Body of pancreas (tissue), 4 donors: ENCODE measurements around the gene MRTFB. TPM values are rescaled to one million over a fixed set of nuclear protein-coding genes. Genes with fewer than 3 reads are reported as not detected.
A peak's percentile ranks its signal among the peaks of the same experiment; 100 is the strongest.

Experiments
- ATAC-seq: fragments of 150-250 bp; one replicate; pipeline ENCODE4 v1.9.1; 2016
- DNase-seq, 4 donors: peaks; one replicate each; pipeline ENCODE4 v3.0.0-alpha.2; 2019
- H3K27ac ChIP-seq, 4 donors: fragments of 200-600 bp; sonication (generic); 1 replicate in 3 of 4; 2 replicates in 1 of 4; pipeline versions ENCODE4 v1.5.1 to v1.6.1; 2016 to 2019; ENCODE audit warnings: mild to moderate bottlenecking in 1 of 4, mixed read lengths in 1 of 4, moderate library complexity in 1 of 4
- H3K27me3 ChIP-seq, 2 donors: fragments of 200-600 bp; sonication (generic); one replicate each; pipeline ENCODE4 v1.6.0; 2016; ENCODE audit warnings: mild to moderate bottlenecking in 1 of 2
- H3K36me3 ChIP-seq, 2 donors: fragments of 200-600 bp; sonication (generic); replicated peaks in 1 of 2; 2 replicates each; pipeline ENCODE4 v1.5.1; 2016; ENCODE audit warnings: low read depth in 2 of 2; ENCODE audit not compliant: insufficient read depth in 1 of 2
- H3K4me1 ChIP-seq: fragments of 200-600 bp; sonication (generic); one replicate; pipeline ENCODE4 v1.6.0; 2016
- H3K4me3 ChIP-seq, 2 donors: fragments of 200-600 bp; sonication (generic); 1 replicate in 1 of 2; 2 replicates in 1 of 2; pipeline ENCODE4 v1.5.1; 2016 to 2019
- H3K9me3 ChIP-seq, 3 donors: fragments of 200-600 bp; sonication (generic); 1 replicate in 2 of 3; 2 replicates in 1 of 3; pipeline ENCODE4 v1.5.1; 2016
- POLR2A ChIP-seq, 3 donors: fragments of 450-650 bp; IDR thresholded peaks; one replicate each; pipeline ENCODE4 v1.6.1; 2016; ENCODE audit warnings: antibody characterized with exemption in 3 of 3, mild to moderate bottlenecking in 2 of 3
- WGBS, 2 donors: methylation state at CpG; one replicate each; pipeline ENCODE4 v1.1.5; 2017; 5-methylcytosine and 5-hydroxymethylcytosine counted together
- intact Hi-C: fragments of 100-400 bp; cut with DNase I; formaldehyde crosslinking; loops from one replicate; pipeline ENCODE4 v1.15.1; 2023
- total RNA-seq, 2 donors: library from RNA; depleted of rRNA; stranded (reverse); fragments of >200 nt; gene quantifications; one replicate each; pipeline ENCODE4 v1.1.0, GENCODE V29; 2016
- TF ChIP-seq, protein P1 (sequence below), 7 experiments: fragments of 450-650 bp in 4 of 7; fragments of 200-600 bp in 3 of 7; sonication (generic) in 3 of 7; IDR thresholded peaks; one replicate each; pipeline ENCODE4 v1.5.1; 2016 to 2019; ENCODE audit warnings: antibody characterized with exemption in 7 of 7

MRTFB gene
- total RNA-seq, 2 donors from 2014 or later = 39.2 to 46.8 TPM

DNA sequence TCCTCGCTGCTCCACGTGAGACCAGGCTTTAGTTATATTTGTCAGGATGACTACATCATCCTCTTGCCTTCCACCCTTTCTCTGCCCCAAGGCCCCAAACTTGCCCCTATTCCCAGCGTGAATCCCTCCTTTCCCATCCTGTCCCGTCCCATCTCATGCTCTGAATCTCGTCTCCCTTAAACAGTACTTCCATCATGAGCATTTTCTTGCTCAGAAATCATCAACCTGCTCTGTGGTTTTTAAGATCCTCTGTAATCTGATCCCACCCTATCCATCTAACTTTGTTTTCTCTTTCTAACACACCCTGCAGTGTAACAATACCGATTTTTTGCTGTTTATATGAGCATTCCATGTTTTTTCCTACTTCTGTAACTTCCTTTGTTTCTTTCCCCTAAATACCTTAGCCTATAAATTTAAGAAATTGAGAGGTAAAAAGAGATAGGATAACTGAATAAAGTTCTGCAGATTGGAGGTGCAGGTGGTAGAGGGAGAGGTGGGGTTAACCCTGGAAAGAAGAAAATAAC is 39.7 kb downstream of the MRTFB start:
- Histone ChIP-seq H3K36me3 (no peaks in the 10 kb centered on the region), H3K27ac (peak overlapping the region in 2 of 4 donors; percentile 38 to 49), H3K4me3 (no peak overlapping the region), H3K27me3 (no peaks in the 10 kb centered on the region), H3K9me3 (no peaks in the 10 kb centered on the region), H3K4me1 (peaks cover 40% of the 10 kb centered on the region)
- no peak for TF ChIP-seq POLR2A (IDR thresholded peaks at IDR 0.05)
- TF ChIP-seq, protein P1, sequence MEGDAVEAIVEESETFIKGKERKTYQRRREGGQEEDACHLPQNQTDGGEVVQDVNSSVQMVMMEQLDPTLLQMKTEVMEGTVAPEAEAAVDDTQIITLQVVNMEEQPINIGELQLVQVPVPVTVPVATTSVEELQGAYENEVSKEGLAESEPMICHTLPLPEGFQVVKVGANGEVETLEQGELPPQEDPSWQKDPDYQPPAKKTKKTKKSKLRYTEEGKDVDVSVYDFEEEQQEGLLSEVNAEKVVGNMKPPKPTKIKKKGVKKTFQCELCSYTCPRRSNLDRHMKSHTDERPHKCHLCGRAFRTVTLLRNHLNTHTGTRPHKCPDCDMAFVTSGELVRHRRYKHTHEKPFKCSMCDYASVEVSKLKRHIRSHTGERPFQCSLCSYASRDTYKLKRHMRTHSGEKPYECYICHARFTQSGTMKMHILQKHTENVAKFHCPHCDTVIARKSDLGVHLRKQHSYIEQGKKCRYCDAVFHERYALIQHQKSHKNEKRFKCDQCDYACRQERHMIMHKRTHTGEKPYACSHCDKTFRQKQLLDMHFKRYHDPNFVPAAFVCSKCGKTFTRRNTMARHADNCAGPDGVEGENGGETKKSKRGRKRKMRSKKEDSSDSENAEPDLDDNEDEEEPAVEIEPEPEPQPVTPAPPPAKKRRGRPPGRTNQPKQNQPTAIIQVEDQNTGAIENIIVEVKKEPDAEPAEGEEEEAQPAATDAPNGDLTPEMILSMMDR (IDR thresholded peaks at IDR 0.05) = no peak
- 76 to 78% methylated on average over 6 of the region's 6 CpGs for WGBS, 2 donors
- no peak for ATAC-seq
- no peak for DNase-seq
- intact Hi-C loops = no loop called here

DNA sequence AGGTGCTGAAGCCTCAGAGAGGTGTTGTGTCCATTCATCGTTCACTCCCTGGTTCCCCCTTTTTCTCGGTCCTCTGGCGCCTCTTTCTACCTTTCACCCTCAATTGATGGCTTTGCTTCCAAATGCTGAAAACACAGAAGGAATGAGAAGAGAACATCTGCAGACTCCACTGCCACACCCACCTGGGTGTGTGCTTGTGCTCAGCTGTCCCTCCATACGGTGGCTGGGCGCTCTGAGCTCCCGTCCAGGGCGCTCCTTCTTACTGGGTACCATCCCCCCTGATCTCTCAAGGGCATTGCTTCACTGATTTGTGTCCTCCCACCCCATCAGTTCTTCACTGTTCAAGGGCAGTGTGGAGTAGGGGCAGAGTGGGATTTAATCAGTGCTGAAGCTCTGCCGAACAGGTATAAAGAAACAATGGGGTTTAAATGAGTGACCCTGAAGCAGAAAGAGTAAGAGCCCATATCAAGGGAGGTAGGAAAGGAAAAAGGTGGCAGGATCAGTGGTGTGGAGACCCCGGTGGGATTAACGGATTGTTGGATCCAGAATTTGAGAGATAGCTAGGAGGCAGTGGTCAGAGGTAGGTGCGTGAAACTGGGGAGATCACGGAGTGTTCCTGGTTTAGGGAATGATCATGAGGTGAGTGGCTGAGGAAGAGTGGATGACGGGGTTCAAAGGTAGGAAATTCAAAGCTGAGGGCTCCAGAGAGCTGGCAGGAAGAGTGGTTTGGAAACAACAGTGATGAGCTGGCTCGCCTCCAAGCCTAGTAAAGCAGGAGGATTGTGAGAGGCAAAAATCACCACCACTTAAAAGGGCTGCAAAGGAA is 40.8 kb downstream of the MRTFB start:
- DNase-seq (peak; percentile 31 to 69 (median 52)), ATAC-seq (no peak)
- no peaks in the 10 kb centered on the region for H3K36me3 ChIP-seq
- H3K9me3 ChIP-seq = no peaks in the 10 kb centered on the region
- TF ChIP-seq POLR2A (IDR thresholded peaks at IDR 0.05) = no peak
- TF ChIP-seq, protein P1 (IDR thresholded peaks at IDR 0.05) = no peak
- intact Hi-C loops = no loop called here
- WGBS, 2 donors = 68 to 80% methylated on average over 14 of the region's 14 CpGs
- H3K27me3 ChIP-seq = no peaks in the 10 kb centered on the region
- H3K27ac ChIP-seq = peak overlapping the region in 2 of 4 donors; percentile 0 to 4
- H3K4me1 ChIP-seq = peaks cover 36% of the 10 kb centered on the region
- no peak overlapping the region for H3K4me3 ChIP-seq

DNA sequence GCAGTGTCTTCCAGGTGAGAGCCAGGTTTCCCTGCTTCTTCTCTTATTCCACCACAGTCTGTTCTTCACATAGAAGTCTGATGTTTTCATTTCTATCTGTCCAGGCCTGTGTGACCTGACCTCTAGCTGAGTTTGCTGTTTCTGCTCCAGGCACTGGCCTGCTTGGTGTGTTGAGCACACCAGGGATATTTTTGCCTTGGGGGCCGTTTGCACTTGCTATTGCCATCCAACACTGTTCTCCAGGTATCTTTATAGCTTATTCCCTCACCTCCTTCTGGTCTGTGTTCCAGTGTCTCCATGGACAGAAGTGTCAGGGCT is 41.4 kb downstream of the MRTFB start:
- intact Hi-C loops = no loop called here
- peak overlapping the region in 2 of 4 donors; percentile 0 to 7 for H3K27ac ChIP-seq
- TF ChIP-seq, protein P1 (IDR thresholded peaks at IDR 0.05) = no peak
- TF ChIP-seq POLR2A (IDR thresholded peaks at IDR 0.05) = no peak
- peaks cover 36% of the 10 kb centered on the region for H3K4me1 ChIP-seq
- WGBS, 2 donors = 13 to 29% methylated on average over 1 of the region's 1 CpG
- no peak overlapping the region for H3K4me3 ChIP-seq
- ATAC-seq (no peak), DNase-seq (no peak)
- no peaks in the 10 kb centered on the region for H3K36me3 ChIP-seq
- H3K9me3 ChIP-seq = no peaks in the 10 kb centered on the region
- no peaks in the 10 kb centered on the region for H3K27me3 ChIP-seq

DNA sequence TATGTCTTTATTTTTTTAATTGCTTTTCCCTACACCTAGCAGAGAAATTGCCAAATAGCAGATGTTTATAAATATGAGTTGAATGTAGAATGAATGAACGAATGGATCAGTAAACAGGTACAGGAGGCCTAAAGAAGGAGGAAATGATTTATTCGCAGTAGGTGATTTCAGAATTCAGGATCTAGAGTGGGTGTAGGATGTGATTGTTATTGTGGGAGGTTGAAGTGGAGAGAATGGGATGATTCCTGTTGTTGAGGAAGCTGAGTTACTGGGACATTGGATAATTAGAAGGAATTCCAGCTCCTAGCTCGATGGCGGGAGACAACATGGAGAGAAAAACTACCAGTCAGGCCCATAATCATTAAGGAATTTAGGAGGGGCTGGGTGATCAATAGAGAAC is 42.2 kb downstream of the MRTFB start:
- H3K9me3 ChIP-seq = no peaks in the 10 kb centered on the region
- TF ChIP-seq POLR2A (IDR thresholded peaks at IDR 0.05) = no peak
- TF ChIP-seq, protein P1 (IDR thresholded peaks at IDR 0.05) = no peak
- intact Hi-C loops = no loop called here
- H3K27me3 ChIP-seq = no peaks in the 10 kb centered on the region
- no peak overlapping the region for H3K27ac ChIP-seq
- no peak for ATAC-seq
- H3K4me1 ChIP-seq = peaks cover 36% of the 10 kb centered on the region
- no peaks in the 10 kb centered on the region for H3K36me3 ChIP-seq
- 81 to 90% methylated on average over 4 of the region's 4 CpGs for WGBS, 2 donors
- no peak overlapping the region for H3K4me3 ChIP-seq
- no peak for DNase-seq

DNA sequence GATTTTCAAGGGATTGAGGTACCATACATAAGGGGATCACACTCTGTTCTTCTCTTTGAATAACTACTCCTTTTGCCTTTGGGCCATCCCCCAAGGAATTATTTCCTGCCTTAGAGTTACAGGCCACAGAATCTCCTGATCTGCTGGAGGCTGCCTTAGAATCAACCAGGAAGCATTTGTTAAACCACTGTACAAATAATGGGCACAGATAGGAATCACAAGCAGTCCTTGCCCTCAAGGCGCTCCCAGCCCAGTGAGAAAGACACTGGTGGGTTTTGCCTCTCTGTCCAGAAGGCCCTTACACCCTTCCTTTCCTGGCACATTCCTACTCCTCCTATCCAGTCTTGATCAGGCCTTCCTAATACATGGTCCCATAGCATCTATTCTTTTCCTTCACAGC is 45.9 kb downstream of the MRTFB start:
- TF ChIP-seq POLR2A (IDR thresholded peaks at IDR 0.05) = no peak
- TF ChIP-seq, protein P1 (IDR thresholded peaks at IDR 0.05) = no peak
- Histone ChIP-seq H3K27me3 (no peaks in the 10 kb centered on the region), H3K9me3 (no peaks in the 10 kb centered on the region), H3K36me3 (no peaks in the 10 kb centered on the region), H3K4me3 (no peak overlapping the region), H3K4me1 (peaks cover 16% of the 10 kb centered on the region), H3K27ac (no peak overlapping the region)
- DNase-seq (no peak), ATAC-seq (no peak)
- WGBS, 2 donors = 90 to 95% methylated on average over 1 of the region's 1 CpG
- intact Hi-C loops = no loop called here
